Liver (tissue), 9 donors: ENCODE results near the gene CD96. TPM values are rescaled to one million over a fixed set of nuclear protein-coding genes. Genes with fewer than 3 reads are reported as not detected.

Experiments used
- DNase-seq: peaks from one replicate; pipeline ENCODE4 v3.0.0-alpha.2; 2017; ENCODE audit warnings: low spot score
- H3K27ac ChIP-seq, 2 donors: one replicate each; pipeline ENCODE4 v1.7.0; 2013; ENCODE audit warnings: inconsistent platforms in 2 of 2, low read length in 2 of 2, control low read depth in 1 of 2, low read depth in 1 of 2, mild to moderate bottlenecking in 1 of 2
- H3K27me3 ChIP-seq, 4 donors: one replicate each; pipeline versions ENCODE4 v1.6.1 to v1.7.0; 2013; ENCODE audit warnings: low read length in 3 of 4, inconsistent platforms in 1 of 4, mild to moderate bottlenecking in 1 of 4, moderate library complexity in 1 of 4; ENCODE audit not compliant: control insufficient read depth in 4 of 4, insufficient read depth in 4 of 4
- H3K36me3 ChIP-seq, 4 donors: one replicate each; pipeline versions ENCODE4 v1.6.1 to v1.7.0; 2013; ENCODE audit warnings: low read length in 3 of 4, mild to moderate bottlenecking in 3 of 4, low read depth in 1 of 4, moderate library complexity in 1 of 4; ENCODE audit not compliant: control insufficient read depth in 4 of 4, insufficient read depth in 3 of 4
- H3K4me1 ChIP-seq, 4 donors: one replicate each; pipeline versions ENCODE4 v1.6.1 to v1.7.0; 2013; ENCODE audit warnings: low read length in 3 of 4, mild to moderate bottlenecking in 3 of 4, moderate library complexity in 1 of 4; ENCODE audit not compliant: control insufficient read depth in 4 of 4, insufficient read depth in 4 of 4
- H3K4me3 ChIP-seq, 3 donors: one replicate each; pipeline versions ENCODE4 v1.6.1 to v1.7.0; 2013; ENCODE audit warnings: low read length in 3 of 3, control low read depth in 1 of 3, low read depth in 1 of 3, mild to moderate bottlenecking in 1 of 3
- H3K9ac ChIP-seq, 2 donors: one replicate each; pipeline ENCODE4 v1.7.0; 2013; ENCODE audit warnings: low read length in 2 of 2, mild to moderate bottlenecking in 2 of 2, moderate library complexity in 2 of 2, control low read depth in 1 of 2, low read depth in 1 of 2
- H3K9me3 ChIP-seq, 4 donors: one replicate each; pipeline versions ENCODE4 v1.6.1 to v1.7.0; 2013; ENCODE audit warnings: low read length in 3 of 4; ENCODE audit not compliant: control insufficient read depth in 4 of 4
- EGR1 ChIP-seq, 2 donors: IDR thresholded peaks; 2 replicates each; pipeline ENCODE4 v1.6.1; 2016 to 2018; ENCODE audit warnings: antibody characterized with exemption in 2 of 2, low read depth in 2 of 2
- FOXA1 ChIP-seq: IDR thresholded peaks from 2 replicates; pipeline ENCODE4 v1.6.1; 2016; ENCODE audit warnings: antibody characterized with exemption
- FOXA2 ChIP-seq: IDR thresholded peaks from 2 replicates; pipeline ENCODE4 v1.6.1; 2016; ENCODE audit warnings: antibody characterized with exemption
- GABPA ChIP-seq, 2 donors: IDR thresholded peaks in 1 of 2; conservative IDR thresholded peaks in 1 of 2; 2 replicates each; pipeline ENCODE4 v1.6.1; 2016; ENCODE audit warnings: antibody characterized with exemption in 2 of 2, mild to moderate bottlenecking in 1 of 2, moderate library complexity in 1 of 2
- HNF4G ChIP-seq: IDR thresholded peaks from 2 replicates; pipeline ENCODE4 v1.6.1; 2016; ENCODE audit warnings: antibody characterized with exemption
- NR2F2 ChIP-seq: IDR thresholded peaks from 2 replicates; pipeline ENCODE4 v1.6.1; 2016; ENCODE audit warnings: antibody characterized with exemption
- RAD21 ChIP-seq, 2 donors: IDR thresholded peaks; 2 replicates each; pipeline ENCODE4 v1.6.1; 2016; ENCODE audit warnings: antibody characterized with exemption in 2 of 2, mild to moderate bottlenecking in 2 of 2
- RXRA ChIP-seq, 2 donors: IDR thresholded peaks; 2 replicates each; pipeline ENCODE4 v1.6.1; 2017 to 2018; ENCODE audit warnings: antibody characterized with exemption in 2 of 2, mild to moderate bottlenecking in 1 of 2
- SP1 ChIP-seq: IDR thresholded peaks from 2 replicates; pipeline ENCODE4 v1.6.1; 2018; ENCODE audit warnings: antibody characterized with exemption, mild to moderate bottlenecking
- TAF1 ChIP-seq: conservative IDR thresholded peaks from 2 replicates; pipeline ENCODE4 v1.6.1; 2016; ENCODE audit warnings: antibody characterized with exemption, mild to moderate bottlenecking
- YY1 ChIP-seq: IDR thresholded peaks from 2 replicates; pipeline ENCODE4 v1.6.1; 2016; ENCODE audit warnings: antibody characterized with exemption, mild to moderate bottlenecking
- WGBS: extraction: QIAGEN DNeasy Blood & Tissue Kit; methylation state at CpG from one replicate; pipeline ENCODE4 v1.1.7; 2013; 5-methylcytosine and 5-hydroxymethylcytosine counted together
- polyA plus RNA-seq, 2 donors: library from polyadenylated mRNA; stranded (reverse) in 1 of 2; unstranded in 1 of 2; fragments of 200-250 nt in 1 of 2; fragments of >200 nt in 1 of 2; fragmentation: Nextera tagmentation in 1 of 2; extraction: Ambion mirVana in 1 of 2; gene quantifications; one replicate each; pipeline versions ENCODE4 v1.2.1 to v1.2.3, GENCODE V29; 2013 to 2015
- total RNA-seq, 2 donors: library from RNA; depleted of rRNA; stranded (reverse); fragments of >200 nt; gene quantifications; one replicate each; pipeline ENCODE4 v1.2.3, GENCODE V29; 2014
- TF ChIP-seq, protein P1 (sequence below): fragments of 150-350 bp; IDR thresholded peaks from 2 replicates; pipeline ENCODE4 v1.5.1; 2017; ENCODE audit warnings: improper control_type of control experiment, low read depth, low read length; ENCODE audit not compliant: missing input control
- TF ChIP-seq, protein P2 (sequence below): IDR thresholded peaks from 2 replicates; pipeline ENCODE4 v1.6.1; 2016; ENCODE audit warnings: antibody characterized with exemption
- TF ChIP-seq, protein P3 (sequence below): IDR thresholded peaks from 2 replicates; pipeline ENCODE4 v1.6.1; 2016; ENCODE audit warnings: antibody characterized with exemption, mild to moderate bottlenecking
- TF ChIP-seq, protein P4 (sequence below): IDR thresholded peaks from 2 replicates; pipeline ENCODE4 v1.6.1; 2016; ENCODE audit warnings: antibody characterized with exemption
- TF ChIP-seq, protein P5 (sequence below): IDR thresholded peaks from 2 replicates; pipeline ENCODE4 v1.6.1; 2016; ENCODE audit warnings: antibody characterized with exemption
- donor health status: healthy.
- donor health status: healthy.
- donor health status: healthy.
- donor health status: healthy.
- donor health status: healthy.

CD96 gene
- total and polyA plus RNA-seq, 4 donors = 0.46 to 2.7 (median 0.92) TPM

DNA sequence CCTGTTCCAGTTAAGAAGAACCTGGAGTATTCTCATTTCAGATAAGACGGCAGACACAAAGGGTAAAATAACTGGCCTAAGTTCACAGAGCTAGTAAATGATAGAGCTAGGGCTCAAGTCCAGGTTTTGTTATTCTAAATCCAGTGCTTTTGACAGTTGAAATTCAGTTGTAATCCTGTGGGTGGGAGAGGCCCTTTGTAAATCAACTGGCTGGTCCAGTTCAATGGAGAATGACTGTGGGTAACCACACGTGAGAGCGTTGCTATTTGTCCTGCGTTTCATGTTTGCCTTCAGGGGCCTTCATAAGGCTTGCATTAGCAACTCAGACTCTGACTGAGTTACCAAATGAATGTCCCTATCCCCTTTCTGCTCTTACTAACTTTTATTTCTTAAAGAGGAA, 24.2 kb upstream of the CD96 start (continued):
- TF ChIP-seq, protein P1, sequence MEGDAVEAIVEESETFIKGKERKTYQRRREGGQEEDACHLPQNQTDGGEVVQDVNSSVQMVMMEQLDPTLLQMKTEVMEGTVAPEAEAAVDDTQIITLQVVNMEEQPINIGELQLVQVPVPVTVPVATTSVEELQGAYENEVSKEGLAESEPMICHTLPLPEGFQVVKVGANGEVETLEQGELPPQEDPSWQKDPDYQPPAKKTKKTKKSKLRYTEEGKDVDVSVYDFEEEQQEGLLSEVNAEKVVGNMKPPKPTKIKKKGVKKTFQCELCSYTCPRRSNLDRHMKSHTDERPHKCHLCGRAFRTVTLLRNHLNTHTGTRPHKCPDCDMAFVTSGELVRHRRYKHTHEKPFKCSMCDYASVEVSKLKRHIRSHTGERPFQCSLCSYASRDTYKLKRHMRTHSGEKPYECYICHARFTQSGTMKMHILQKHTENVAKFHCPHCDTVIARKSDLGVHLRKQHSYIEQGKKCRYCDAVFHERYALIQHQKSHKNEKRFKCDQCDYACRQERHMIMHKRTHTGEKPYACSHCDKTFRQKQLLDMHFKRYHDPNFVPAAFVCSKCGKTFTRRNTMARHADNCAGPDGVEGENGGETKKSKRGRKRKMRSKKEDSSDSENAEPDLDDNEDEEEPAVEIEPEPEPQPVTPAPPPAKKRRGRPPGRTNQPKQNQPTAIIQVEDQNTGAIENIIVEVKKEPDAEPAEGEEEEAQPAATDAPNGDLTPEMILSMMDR = no peak
- TF ChIP-seq SP1 (no peak), HNF4G (no peak), TAF1 (no peak), RXRA (IDR thresholded peaks at IDR 0.05) (no peak)
- TF ChIP-seq, protein P2, sequence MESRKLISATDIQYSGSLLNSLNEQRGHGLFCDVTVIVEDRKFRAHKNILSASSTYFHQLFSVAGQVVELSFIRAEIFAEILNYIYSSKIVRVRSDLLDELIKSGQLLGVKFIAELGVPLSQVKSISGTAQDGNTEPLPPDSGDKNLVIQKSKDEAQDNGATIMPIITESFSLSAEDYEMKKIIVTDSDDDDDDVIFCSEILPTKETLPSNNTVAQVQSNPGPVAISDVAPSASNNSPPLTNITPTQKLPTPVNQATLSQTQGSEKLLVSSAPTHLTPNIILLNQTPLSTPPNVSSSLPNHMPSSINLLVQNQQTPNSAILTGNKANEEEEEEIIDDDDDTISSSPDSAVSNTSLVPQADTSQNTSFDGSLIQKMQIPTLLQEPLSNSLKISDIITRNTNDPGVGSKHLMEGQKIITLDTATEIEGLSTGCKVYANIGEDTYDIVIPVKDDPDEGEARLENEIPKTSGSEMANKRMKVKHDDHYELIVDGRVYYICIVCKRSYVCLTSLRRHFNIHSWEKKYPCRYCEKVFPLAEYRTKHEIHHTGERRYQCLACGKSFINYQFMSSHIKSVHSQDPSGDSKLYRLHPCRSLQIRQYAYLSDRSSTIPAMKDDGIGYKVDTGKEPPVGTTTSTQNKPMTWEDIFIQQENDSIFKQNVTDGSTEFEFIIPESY = no peak

DNA sequence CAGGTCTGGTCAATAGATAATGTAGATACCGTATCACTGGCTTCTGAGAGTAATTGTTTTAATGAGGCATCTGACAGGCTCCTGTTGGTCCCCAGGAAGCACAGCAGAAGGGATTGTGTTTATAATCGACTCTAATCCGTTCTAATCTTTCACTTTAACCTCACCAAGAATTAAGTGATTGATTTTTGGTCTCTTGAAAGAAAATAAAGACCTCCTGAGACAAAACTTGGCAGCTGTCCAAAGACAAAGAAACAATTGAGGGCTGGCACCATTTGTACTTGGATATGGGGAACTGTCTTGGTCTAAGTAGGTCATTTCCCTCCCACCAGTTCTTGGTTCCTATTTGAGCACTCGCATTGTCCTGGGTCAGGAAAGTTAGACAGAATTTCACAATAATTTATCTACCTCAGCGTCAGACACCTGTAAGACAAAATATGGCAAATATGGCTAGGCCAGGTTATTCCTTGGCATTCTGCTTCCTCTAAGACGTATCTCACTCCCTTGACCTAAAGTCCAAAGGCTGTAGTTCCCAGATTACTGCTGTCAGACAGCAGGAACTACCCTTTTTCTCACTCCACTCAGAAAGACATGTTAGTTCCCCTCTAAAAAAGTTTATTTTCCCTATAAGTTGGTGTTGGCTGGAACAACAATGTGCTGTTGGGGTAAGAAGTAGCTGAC, 22.7 kb upstream of the CD96 start:
- Histone ChIP-seq H3K4me3 (no peak overlapping the region), H3K9ac (no peak overlapping the region)
- DNase-seq = no peak

More for the DNA sequence above, 22.7 kb upstream of the CD96 start:
- WGBS = 73% methylated on average over 6 of the region's 6 CpGs
- no peak for TF ChIP-seq FOXA1
- TF ChIP-seq HNF4G = no peak
- TF ChIP-seq YY1 = no peak
- TF ChIP-seq RAD21 (IDR thresholded peaks at IDR 0.05) = no peak
- TF ChIP-seq TAF1 = no peak
- TF ChIP-seq NR2F2 = no peak
- TF ChIP-seq, protein P3, sequence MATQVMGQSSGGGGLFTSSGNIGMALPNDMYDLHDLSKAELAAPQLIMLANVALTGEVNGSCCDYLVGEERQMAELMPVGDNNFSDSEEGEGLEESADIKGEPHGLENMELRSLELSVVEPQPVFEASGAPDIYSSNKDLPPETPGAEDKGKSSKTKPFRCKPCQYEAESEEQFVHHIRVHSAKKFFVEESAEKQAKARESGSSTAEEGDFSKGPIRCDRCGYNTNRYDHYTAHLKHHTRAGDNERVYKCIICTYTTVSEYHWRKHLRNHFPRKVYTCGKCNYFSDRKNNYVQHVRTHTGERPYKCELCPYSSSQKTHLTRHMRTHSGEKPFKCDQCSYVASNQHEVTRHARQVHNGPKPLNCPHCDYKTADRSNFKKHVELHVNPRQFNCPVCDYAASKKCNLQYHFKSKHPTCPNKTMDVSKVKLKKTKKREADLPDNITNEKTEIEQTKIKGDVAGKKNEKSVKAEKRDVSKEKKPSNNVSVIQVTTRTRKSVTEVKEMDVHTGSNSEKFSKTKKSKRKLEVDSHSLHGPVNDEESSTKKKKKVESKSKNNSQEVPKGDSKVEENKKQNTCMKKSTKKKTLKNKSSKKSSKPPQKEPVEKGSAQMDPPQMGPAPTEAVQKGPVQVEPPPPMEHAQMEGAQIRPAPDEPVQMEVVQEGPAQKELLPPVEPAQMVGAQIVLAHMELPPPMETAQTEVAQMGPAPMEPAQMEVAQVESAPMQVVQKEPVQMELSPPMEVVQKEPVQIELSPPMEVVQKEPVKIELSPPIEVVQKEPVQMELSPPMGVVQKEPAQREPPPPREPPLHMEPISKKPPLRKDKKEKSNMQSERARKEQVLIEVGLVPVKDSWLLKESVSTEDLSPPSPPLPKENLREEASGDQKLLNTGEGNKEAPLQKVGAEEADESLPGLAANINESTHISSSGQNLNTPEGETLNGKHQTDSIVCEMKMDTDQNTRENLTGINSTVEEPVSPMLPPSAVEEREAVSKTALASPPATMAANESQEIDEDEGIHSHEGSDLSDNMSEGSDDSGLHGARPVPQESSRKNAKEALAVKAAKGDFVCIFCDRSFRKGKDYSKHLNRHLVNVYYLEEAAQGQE = no peak
- TF ChIP-seq, protein P1 = no peak
- TF ChIP-seq, protein P4, sequence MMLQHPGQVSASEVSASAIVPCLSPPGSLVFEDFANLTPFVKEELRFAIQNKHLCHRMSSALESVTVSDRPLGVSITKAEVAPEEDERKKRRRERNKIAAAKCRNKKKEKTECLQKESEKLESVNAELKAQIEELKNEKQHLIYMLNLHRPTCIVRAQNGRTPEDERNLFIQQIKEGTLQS = no peak
- no peak for TF ChIP-seq RXRA (IDR thresholded peaks at IDR 0.05)
- TF ChIP-seq, protein P2 = no peak
- TF ChIP-seq, protein P5, sequence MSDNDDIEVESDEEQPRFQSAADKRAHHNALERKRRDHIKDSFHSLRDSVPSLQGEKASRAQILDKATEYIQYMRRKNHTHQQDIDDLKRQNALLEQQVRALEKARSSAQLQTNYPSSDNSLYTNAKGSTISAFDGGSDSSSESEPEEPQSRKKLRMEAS = no peak
- TF ChIP-seq FOXA2 = no peak
- TF ChIP-seq EGR1 (IDR thresholded peaks at IDR 0.05; ENCODE audit: low read depth in 2 of 2) = no peak
- TF ChIP-seq GABPA (IDR thresholded peaks at IDR 0.05 in 1 of 2, conservative IDR thresholded peaks at IDR 0.05 in 1 of 2) = no peak
- Histone ChIP-seq H3K27ac (no peak overlapping the region), H3K4me1 (no peaks in the 10 kb centered on the region), H3K9me3 (no peaks in the 10 kb centered on the region), H3K36me3 (no peaks in the 10 kb centered on the region), H3K27me3 (no peaks in the 10 kb centered on the region)
